Measurements from ENCODE around the gene CENPM. TPM values are rescaled to one million over a fixed set of nuclear protein-coding genes. Genes with fewer than 3 reads are reported as not detected.

Gene CENPM
- total and polyA plus RNA-seq, 9 donors: 6.7 to 11.6 (median 8.9) TPM

- DNase-seq: no peak
- peaks cover 2% of the 10 kb centered on the region for H3K27me3 ChIP-seq (ENCODE audit: control insufficient read depth, insufficient read depth, low read length)
- no peak overlapping the region for H3K4me3 ChIP-seq (ENCODE audit: low read length)
- H3K9me3 ChIP-seq (replicated peaks; ENCODE audit: control insufficient read depth, low read depth, low read length): no peaks in the 10 kb centered on the region
- H3K4me1 ChIP-seq (ENCODE audit: control insufficient read depth, insufficient read depth, low read length): peaks cover 12% of the 10 kb centered on the region
- H3K27ac ChIP-seq (ENCODE audit: low read length): no peak overlapping the region
- WGBS (ENCODE audit: insufficient coverage): 59% methylated on average over 10 of the region's 16 CpGs
- peaks cover 3% of the 10 kb centered on the region for H3K36me3 ChIP-seq (ENCODE audit: control insufficient read depth, insufficient read depth, low read length)
Measured at GRCh38 chr22:41933411-41934177, 13.4 kb downstream of the CENPM start.

GRCh38 chr22:41932353-41932752, 14.6 kb downstream of the CENPM start:
- H3K27me3 ChIP-seq (ENCODE audit: control insufficient read depth, insufficient read depth, low read length): peaks cover 13% of the 10 kb centered on the region
- WGBS (ENCODE audit: insufficient coverage): 80% methylated on average over 12 of the region's 12 CpGs

DNA sequence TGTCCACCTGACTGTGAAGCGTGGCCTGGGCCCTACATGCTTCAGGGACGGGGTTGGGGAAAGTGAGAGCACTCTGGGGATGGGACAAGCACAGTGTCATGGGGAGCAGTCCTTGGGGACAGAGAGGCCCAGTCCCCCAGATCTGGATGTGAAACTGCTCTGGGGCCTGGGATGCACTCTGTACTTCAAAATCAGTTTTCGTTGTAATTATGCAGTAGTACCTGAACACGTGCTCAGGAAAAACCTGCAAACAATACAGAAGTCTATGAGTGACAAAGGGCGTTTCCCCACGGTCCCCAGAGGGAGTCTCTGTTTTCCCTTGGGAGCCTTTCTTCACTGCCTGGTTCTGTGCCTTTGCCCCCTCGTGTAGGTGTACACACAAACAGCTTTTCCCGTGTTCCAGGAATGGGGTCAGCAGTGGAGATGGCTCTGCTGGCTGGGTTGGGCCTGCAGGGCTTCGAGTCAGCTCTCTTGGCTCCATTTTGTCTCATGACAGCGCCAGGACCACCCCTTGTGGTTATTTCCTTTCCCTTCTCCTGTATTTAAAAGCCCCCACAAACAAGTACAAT, 15.2 kb downstream of the CENPM start:
- Histone ChIP-seq H3K4me3 (ENCODE audit: low read length) (no peak overlapping the region), H3K27me3 (ENCODE audit: control insufficient read depth, insufficient read depth, low read length) (peaks cover 19% of the 10 kb centered on the region), H3K4me1 (ENCODE audit: control insufficient read depth, insufficient read depth, low read length) (peaks cover 12% of the 10 kb centered on the region), H3K9me3 (replicated peaks; ENCODE audit: control insufficient read depth, low read depth, low read length) (no peaks in the 10 kb centered on the region), H3K36me3 (ENCODE audit: control insufficient read depth, insufficient read depth, low read length) (no peaks in the 10 kb centered on the region), H3K27ac (ENCODE audit: low read length) (no peak overlapping the region)
- DNase-seq: no peak
- 63% methylated on average over 6 of the region's 10 CpGs for WGBS (ENCODE audit: insufficient coverage)

More at GRCh38 chr22:41932353-41932752, 14.6 kb downstream of the CENPM start:
- Histone ChIP-seq H3K27ac (ENCODE audit: low read length) (no peak overlapping the region), H3K9me3 (replicated peaks; ENCODE audit: control insufficient read depth, low read depth, low read length) (no peaks in the 10 kb centered on the region), H3K36me3 (ENCODE audit: control insufficient read depth, insufficient read depth, low read length) (peaks cover 3% of the 10 kb centered on the region), H3K4me1 (ENCODE audit: control insufficient read depth, insufficient read depth, low read length) (peaks cover 12% of the 10 kb centered on the region), H3K4me3 (ENCODE audit: low read length) (no peak overlapping the region)
- no peak for DNase-seq

GRCh38 chr22:41929418-41929810, 17.5 kb downstream of the CENPM start:
- peak; percentile 49 for DNase-seq
- WGBS (ENCODE audit: insufficient coverage): 28% methylated on average over 6 of the region's 8 CpGs
- H3K4me1 ChIP-seq (ENCODE audit: control insufficient read depth, insufficient read depth, low read length): peaks cover 15% of the 10 kb centered on the region
- no peaks in the 10 kb centered on the region for H3K36me3 ChIP-seq (ENCODE audit: control insufficient read depth, insufficient read depth, low read length)
- no peak overlapping the region for H3K4me3 ChIP-seq (ENCODE audit: low read length)
- H3K27ac ChIP-seq (ENCODE audit: low read length): no peak overlapping the region
- H3K9me3 ChIP-seq (replicated peaks; ENCODE audit: control insufficient read depth, low read depth, low read length): no peaks in the 10 kb centered on the region
- peaks cover 37% of the 10 kb centered on the region for H3K27me3 ChIP-seq (ENCODE audit: control insufficient read depth, insufficient read depth, low read length)

- no peak overlapping the region for H3K27ac ChIP-seq (ENCODE audit: low read length)
- peaks cover 15% of the 10 kb centered on the region for H3K4me1 ChIP-seq (ENCODE audit: control insufficient read depth, insufficient read depth, low read length)
- no peaks in the 10 kb centered on the region for H3K9me3 ChIP-seq (replicated peaks; ENCODE audit: control insufficient read depth, low read depth, low read length)
- H3K4me3 ChIP-seq (ENCODE audit: low read length): no peak overlapping the region
- H3K36me3 ChIP-seq (ENCODE audit: control insufficient read depth, insufficient read depth, low read length): no peaks in the 10 kb centered on the region
- peaks cover 37% of the 10 kb centered on the region for H3K27me3 ChIP-seq (ENCODE audit: control insufficient read depth, insufficient read depth, low read length)
- 28% methylated on average over 9 of the region's 14 CpGs for WGBS (ENCODE audit: insufficient coverage)
- DNase-seq: no peak
Measured at GRCh38 chr22:41928593-41929417, 18.1 kb downstream of the CENPM start.

GRCh38 chr22:41927813-41928212, 19.1 kb downstream of the CENPM start:
- no peak overlapping the region for H3K27ac ChIP-seq (ENCODE audit: low read length)
- no peak for DNase-seq
- H3K27me3 ChIP-seq (ENCODE audit: control insufficient read depth, insufficient read depth, low read length): peaks cover 42% of the 10 kb centered on the region
- H3K4me3 ChIP-seq (ENCODE audit: low read length): no peak overlapping the region
- H3K36me3 ChIP-seq (ENCODE audit: control insufficient read depth, insufficient read depth, low read length): no peaks in the 10 kb centered on the region
- H3K4me1 ChIP-seq (ENCODE audit: control insufficient read depth, insufficient read depth, low read length): peaks cover 15% of the 10 kb centered on the region
- no peaks in the 10 kb centered on the region for H3K9me3 ChIP-seq (replicated peaks; ENCODE audit: control insufficient read depth, low read depth, low read length)
- 42% methylated on average over 6 of the region's 6 CpGs for WGBS (ENCODE audit: insufficient coverage)

GRCh38 chr22:41925783-41926460, 21.0 kb downstream of the CENPM start:
- Histone ChIP-seq H3K4me3 (ENCODE audit: low read length) (peak overlapping the region; percentile 15), H3K36me3 (ENCODE audit: control insufficient read depth, insufficient read depth, low read length) (no peaks in the 10 kb centered on the region), H3K4me1 (ENCODE audit: control insufficient read depth, insufficient read depth, low read length) (peaks cover 15% of the 10 kb centered on the region), H3K9me3 (replicated peaks; ENCODE audit: control insufficient read depth, low read depth, low read length) (no peaks in the 10 kb centered on the region), H3K27ac (ENCODE audit: low read length) (no peak overlapping the region), H3K27me3 (ENCODE audit: control insufficient read depth, insufficient read depth, low read length) (peaks cover 44% of the 10 kb centered on the region)
- WGBS (ENCODE audit: insufficient coverage): 2% methylated on average over 34 of the region's 48 CpGs
- DNase-seq: peak; percentile 63

DNA sequence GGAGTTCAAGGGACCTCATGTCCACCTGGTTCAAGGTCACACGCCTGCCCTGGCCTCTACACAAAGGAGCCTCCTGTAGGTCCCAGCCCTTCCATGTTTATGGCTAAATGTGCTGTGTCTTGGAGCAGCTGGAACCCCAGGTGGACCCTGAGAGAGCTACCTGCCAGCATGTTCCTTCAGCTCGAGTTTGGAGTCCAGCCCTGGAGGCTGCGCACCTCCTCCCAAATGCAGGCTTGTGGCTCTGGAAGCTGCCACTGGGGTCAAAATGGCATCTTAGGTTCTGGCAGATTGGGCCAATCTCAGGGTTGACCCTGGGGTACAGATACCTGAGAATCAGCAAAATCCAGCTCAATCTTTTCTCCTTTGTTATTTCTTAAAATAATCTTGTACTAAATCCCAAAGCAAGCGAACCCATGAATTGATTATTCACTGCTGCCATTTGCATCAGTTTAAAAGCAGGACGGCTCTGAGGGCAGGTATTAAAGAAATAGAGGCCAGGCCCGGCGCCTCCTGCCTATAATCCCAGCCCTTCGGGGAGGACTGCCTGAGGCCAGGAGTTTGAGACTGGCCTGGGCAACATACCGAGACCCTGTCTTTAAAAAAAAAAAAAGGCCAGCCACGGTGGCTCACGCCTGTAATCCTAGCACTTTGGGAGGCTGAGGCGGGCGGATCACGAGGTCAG, 23.2 kb downstream of the CENPM start:
- no peak overlapping the region for H3K4me3 ChIP-seq (ENCODE audit: low read length)

GRCh38 chr22:41922940-41923594, 23.9 kb downstream of the CENPM start:
- 77% methylated on average over 4 of the region's 4 CpGs for WGBS (ENCODE audit: insufficient coverage)
- peaks cover 66% of the 10 kb centered on the region for H3K27me3 ChIP-seq (ENCODE audit: control insufficient read depth, insufficient read depth, low read length)

More for the DNA sequence above, 23.2 kb downstream of the CENPM start:
- H3K9me3 ChIP-seq (replicated peaks; ENCODE audit: control insufficient read depth, low read depth, low read length): no peaks in the 10 kb centered on the region
- 83% methylated on average over 12 of the region's 14 CpGs for WGBS (ENCODE audit: insufficient coverage)
- peaks cover 26% of the 10 kb centered on the region for H3K4me1 ChIP-seq (ENCODE audit: control insufficient read depth, insufficient read depth, low read length)
- DNase-seq: no peak
- H3K27ac ChIP-seq (ENCODE audit: low read length): no peak overlapping the region
- H3K27me3 ChIP-seq (ENCODE audit: control insufficient read depth, insufficient read depth, low read length): peaks cover 66% of the 10 kb centered on the region
- H3K36me3 ChIP-seq (ENCODE audit: control insufficient read depth, insufficient read depth, low read length): no peaks in the 10 kb centered on the region

More at GRCh38 chr22:41922940-41923594, 23.9 kb downstream of the CENPM start:
- no peak for DNase-seq
- Histone ChIP-seq H3K27ac (ENCODE audit: low read length) (no peak overlapping the region), H3K36me3 (ENCODE audit: control insufficient read depth, insufficient read depth, low read length) (no peaks in the 10 kb centered on the region), H3K4me3 (ENCODE audit: low read length) (no peak overlapping the region), H3K4me1 (ENCODE audit: control insufficient read depth, insufficient read depth, low read length) (peaks cover 27% of the 10 kb centered on the region), H3K9me3 (replicated peaks; ENCODE audit: control insufficient read depth, low read depth, low read length) (no peaks in the 10 kb centered on the region)
